GM21825 (cell line): ENCODE data around the gene EPB41L4B.
"Not testable (repeated sequence)": the region's sequence is repeated elsewhere in the genome, so short reads cannot be mapped to it uniquely, and the experiment has no call there.

ENCODE experiments used
- ATAC-seq: cut with Tn5 transposase; IDR thresholded peaks from one replicate; pipeline ENCODE4 v1.9.1; 2021; ENCODE audit warnings: mild to moderate bottlenecking, moderate library complexity; ENCODE audit not compliant: unreplicated experiment

EPB41L4B gene

GRCh38 chr9:109301012-109301411 is 19.8 kb downstream of the EPB41L4B start:
- no peak for ATAC-seq

GRCh38 chr9:109299891-109300290 is 21.0 kb downstream of the EPB41L4B start:
- ATAC-seq, result no peak

GRCh38 chr9:109297899-109298298 is 23.0 kb downstream of the EPB41L4B start:
- ATAC-seq, result no peak

- ATAC-seq, result no peak
These were observed 25.4 kb downstream of the EPB41L4B start for GRCh38 chr9:109295221-109296130.

- no peak for ATAC-seq
These were observed 30.5 kb downstream of the EPB41L4B start for GRCh38 chr9:109290385-109290784.

GRCh38 chr9:109289931-109290330 is 30.9 kb downstream of the EPB41L4B start:
- ATAC-seq, result no peak

- ATAC-seq, result no peak
These were observed 31.7 kb downstream of the EPB41L4B start for GRCh38 chr9:109289186-109289585.

GRCh38 chr9:109286981-109287380 is 33.9 kb downstream of the EPB41L4B start:
- no peak for ATAC-seq

- no peak for ATAC-seq
These were observed 34.3 kb downstream of the EPB41L4B start for GRCh38 chr9:109286571-109286977.

- ATAC-seq, result not testable (repeated sequence)
These were observed 37.2 kb downstream of the EPB41L4B start for GRCh38 chr9:109283672-109284071.

- no peak for ATAC-seq
These were observed 37.8 kb downstream of the EPB41L4B start for GRCh38 chr9:109283012-109283411.

GRCh38 chr9:109282302-109282701 is 38.6 kb downstream of the EPB41L4B start:
- ATAC-seq, result no peak

- ATAC-seq, result no peak
These were observed 39.3 kb downstream of the EPB41L4B start for GRCh38 chr9:109281518-109281917.

GRCh38 chr9:109278848-109279247 is 42.0 kb downstream of the EPB41L4B start:
- ATAC-seq, result no peak

- ATAC-seq, result no peak
These were observed 42.6 kb downstream of the EPB41L4B start for GRCh38 chr9:109278216-109278615.

GRCh38 chr9:109277451-109277850 is 43.4 kb downstream of the EPB41L4B start:
- ATAC-seq, result no peak

GRCh38 chr9:109276469-109277440 is 44.1 kb downstream of the EPB41L4B start:
- no peak for ATAC-seq

- no peak for ATAC-seq
These were observed 45.8 kb downstream of the EPB41L4B start for GRCh38 chr9:109274884-109275730.

- ATAC-seq, result no peak
These were observed 47.0 kb downstream of the EPB41L4B start for GRCh38 chr9:109273869-109274268.

GRCh38 chr9:109272745-109273144 is 48.1 kb downstream of the EPB41L4B start:
- ATAC-seq, result no peak

- no peak for ATAC-seq
These were observed 48.8 kb downstream of the EPB41L4B start for GRCh38 chr9:109272045-109272444.
